Retina (tissue), 1 donor: Measurements from ENCODE around the gene MAU2.
"Not testable (repeated sequence)": the region's sequence is repeated elsewhere in the genome, so short reads cannot be mapped to it uniquely, and the experiment has no call there.

Source experiments
- DNase-seq: peaks from one replicate; pipeline ENCODE4 v3.0.0-alpha.2; 2016

Gene MAU2

DNA sequence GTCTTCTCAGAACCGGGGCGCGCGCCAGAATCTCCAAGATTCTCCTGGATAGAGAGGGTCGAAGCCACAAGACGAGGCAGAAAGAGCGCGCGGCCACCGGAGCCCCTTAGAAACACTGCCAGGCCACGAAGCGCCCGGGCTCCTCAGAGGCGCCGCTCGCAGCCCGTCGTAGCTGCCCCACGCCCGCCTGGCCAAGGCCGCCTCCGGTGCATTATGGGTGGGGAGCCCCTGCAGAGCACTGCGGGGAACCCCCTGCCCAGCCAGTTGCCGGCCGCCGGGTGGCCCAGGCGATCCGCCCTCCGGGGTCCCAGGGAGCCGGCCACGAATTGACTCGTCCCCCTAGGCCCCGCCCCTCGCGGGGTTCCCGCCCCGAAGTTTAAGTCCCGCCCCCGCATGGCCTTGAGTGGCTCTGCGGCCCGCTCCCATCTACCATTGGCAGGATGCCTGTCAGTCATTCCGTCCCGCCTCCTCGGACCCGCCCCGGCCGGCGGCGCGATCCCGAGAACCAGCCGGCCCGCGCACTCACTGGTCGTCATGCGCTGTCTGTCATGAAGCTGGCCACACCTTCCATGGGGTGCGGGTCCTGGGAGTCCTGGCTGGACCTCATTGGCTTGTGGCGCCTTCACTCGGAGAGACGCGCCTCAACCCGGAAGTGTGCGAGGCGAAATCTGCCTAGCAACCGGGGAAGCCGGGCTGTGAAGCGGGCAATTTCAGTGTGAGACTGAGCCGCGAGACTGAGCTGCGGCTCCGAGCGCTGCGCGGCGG, 64.7 kb downstream of the MAU2 start:
- peak; percentile 99 for DNase-seq

DNA sequence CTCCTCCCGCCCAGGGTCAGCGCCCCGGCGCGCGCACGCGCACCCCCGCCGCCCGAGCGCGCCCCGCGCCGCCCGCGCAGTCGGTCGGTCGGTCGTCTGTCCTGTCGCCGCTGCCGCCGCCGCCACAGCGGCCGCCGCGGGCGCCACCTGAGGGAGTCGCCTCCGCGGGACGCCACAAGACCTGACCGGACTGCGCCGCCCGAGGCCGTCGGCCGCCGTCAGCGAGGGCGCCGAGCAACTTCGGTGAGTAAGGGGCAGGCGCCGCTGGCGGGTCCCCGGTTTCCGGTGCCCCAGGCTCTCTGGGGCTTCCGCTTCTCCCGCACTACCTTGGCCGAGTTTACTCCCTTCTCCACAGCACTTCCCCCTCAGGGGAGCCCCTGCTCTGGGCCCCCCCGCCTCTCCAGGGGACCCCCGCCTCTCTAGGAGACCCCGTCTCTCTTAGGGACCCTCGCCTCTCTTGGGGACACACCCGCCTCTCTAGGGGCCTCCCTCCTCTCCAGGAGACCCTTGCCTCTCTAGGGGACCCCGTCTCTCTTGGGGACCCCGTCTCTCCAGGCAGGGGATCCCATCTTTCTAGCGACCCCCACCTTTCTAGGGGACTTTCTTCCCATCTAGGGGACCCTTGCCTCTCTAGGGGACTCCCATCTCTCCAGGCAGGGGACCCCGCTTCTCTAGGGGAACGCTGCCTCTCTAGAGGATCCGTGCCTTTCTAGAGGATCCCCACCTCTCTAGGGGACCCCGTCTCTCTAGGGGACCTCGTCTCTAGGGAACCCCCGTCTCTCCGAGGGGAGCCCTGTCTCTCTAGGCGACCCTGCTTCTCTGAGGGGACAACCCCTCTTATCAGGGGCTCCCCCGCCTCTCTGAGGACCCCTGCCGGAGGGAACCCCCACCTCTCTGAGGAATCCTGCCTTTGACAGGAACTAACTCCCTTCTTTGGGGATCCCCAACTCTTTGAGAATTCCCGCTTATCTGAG, 65.6 kb downstream of the MAU2 start:
- DNase-seq: peak; percentile 43

DNA sequence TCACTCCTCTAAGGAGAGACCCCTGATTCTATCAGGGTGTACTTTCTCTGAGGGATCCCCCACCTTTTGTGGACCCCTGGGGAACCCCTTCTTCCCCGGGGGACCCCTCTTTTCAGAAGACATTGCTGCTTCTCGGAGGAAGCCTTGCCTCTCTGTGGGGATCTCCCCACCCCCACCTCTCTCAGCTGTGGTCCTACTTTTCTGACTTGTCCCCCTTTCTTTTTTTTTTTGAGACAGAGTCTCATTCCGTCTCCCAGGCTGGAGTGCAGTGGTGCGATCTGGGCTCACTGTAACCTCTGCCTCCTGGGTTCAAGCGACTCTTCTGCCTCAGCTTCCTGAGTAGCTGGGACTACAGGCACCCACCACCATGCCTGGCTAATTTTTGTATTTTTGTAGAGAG, 66.5 kb downstream of the MAU2 start:
- no peak for DNase-seq

DNA sequence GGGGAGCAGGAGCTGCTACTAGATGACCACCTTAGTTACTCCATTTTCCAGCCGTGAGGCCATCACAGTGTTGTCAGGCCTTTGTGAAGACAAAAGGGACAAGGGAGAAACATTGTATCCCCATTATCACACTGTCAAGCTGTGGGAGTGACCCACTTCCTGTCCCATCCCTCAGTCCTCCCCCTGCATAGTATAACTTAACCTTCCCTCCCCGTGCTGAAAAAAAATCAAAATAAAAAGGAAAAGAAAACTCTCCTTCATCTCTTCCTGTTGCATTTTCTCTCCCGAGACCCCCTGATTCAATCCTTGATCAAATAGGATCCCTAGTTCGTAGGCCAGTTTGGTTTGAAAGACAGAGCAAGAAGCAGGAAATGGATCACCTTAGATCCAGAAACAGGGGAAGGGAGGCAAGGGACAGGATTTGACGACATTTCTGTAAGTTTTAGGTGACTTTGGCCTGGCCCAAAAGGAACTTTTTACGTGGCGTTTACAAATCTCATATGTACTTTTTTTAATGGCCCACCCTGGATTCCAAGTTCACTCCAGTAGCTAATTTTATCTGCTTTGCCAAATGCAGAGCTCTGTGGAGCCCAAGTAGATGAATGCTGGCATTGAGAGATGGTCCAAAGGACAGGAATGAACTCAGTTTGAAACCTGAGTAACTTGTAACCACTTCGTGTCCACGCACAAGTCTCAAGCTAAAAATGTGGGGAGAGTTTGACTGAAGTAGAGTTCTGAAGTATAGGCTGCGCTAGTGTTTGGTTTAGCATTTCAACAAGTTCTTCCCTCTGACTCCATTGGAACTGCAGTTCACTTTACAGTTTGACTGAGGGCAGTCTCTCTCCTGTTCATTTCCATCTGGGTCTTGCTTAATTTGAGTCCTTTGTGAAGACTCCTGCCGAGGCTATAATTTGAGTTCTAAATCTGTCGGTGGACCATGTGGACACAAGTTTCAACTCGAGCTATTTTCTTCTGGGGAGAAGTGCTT, 68.2 kb downstream of the MAU2 start:
- no peak for DNase-seq

DNA sequence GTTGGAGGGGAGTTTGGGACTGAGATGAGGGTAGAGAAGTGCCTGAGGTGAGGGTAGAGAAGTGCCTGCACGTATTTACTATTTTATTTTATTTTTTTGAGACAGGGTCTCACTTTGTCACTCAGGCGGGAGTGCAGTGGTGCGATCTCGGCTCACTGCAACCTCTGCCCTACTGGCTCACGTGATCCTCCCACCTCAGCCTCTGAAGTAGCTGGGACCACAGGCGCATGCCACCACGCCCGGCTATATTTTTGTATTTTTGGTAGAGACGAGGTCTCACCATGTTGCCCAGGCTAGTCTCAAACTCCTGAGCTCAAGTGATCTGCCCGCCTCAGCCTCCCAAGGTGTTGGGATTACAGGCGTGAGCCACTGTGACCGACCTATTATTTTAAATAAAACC, 69.1 kb downstream of the MAU2 start:
- not testable (repeated sequence) for DNase-seq

DNA sequence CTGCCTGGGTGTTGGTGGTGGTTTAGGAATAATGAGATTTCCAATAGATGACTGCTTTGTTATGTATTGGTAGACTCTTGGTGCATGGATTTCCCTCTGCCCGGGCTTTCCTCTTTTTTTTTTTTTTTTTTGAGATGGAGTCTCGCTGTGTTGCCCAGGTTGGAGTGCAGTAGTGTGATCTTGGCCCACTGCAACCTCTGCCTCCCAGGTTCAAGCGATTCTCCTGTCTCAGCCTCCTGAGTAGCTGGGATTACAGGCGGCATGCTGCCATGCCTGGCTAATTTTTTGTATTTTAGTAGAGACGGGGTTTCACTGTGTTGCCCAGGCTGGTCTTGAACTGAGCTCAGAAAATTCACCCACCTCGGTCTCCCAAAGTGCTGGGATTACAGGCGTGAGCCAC, 73.7 kb downstream of the MAU2 start:
- not testable (repeated sequence) for DNase-seq

DNA sequence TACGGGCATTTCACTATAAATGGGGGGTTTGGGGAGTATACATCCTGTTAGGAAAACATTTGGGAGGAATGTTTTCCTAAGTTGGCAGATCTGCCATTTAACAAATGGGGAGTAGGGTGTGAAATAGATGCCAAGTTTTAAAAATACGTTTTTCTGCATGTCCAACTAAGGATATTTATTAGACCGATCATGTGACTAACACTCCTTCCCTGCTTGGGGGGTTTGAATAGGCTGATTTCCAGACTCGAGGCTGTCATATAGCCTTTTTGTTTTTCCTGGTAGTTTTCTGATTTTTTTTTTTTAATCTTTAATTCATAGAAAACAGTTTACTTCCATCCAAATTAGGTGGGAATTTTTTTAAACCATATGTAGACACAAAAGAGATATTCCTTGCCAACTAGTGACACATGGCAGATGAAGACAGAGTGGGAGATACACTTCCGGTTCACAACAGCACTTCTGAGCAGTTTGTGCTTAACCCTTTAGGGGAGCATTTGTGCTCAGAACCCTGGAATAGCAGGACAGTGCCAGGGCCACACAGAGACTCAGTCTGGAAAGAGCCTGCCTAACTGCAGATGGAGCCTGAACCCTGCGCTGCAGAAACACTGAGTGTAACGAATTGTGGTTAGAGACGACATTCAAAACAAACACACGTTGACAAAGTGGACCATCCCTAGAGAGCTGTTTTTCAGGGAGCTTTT, 79.3 kb downstream of the MAU2 start:
- DNase-seq: no peak

DNA sequence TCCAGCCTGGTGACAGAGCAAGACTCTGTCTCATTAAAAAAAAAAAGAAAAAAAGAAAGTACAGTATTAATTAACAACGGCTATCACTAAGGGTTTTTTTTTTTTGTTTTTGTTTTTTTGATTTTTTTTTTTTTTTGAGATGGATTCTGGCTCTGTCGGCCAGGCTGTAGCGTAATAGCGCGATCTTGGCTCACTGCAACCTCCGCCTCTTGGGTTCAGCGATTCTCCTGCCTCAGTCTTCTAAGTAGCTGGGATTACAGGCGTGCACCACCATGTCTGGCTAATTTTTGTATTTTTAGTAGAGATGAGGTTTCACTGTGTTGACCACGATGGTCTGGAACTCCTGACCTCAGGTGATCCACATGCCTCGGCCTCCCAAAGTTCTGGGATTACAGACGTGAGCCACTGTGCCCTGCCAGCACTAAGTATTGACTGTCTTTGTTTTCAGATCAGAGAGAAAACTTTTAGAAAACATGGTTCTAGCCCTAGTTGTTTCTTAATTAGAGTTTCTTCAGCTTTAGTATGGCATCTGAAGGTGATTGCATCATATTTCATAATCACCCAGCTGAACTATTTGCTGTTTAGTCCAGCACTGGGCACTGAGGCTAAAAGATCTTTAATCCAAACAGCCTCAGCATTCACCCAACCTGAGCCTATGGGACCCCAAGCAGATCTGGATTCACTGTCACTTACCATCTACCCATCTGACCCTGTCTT, 82.2 kb downstream of the MAU2 start:
- DNase-seq: no peak

DNA sequence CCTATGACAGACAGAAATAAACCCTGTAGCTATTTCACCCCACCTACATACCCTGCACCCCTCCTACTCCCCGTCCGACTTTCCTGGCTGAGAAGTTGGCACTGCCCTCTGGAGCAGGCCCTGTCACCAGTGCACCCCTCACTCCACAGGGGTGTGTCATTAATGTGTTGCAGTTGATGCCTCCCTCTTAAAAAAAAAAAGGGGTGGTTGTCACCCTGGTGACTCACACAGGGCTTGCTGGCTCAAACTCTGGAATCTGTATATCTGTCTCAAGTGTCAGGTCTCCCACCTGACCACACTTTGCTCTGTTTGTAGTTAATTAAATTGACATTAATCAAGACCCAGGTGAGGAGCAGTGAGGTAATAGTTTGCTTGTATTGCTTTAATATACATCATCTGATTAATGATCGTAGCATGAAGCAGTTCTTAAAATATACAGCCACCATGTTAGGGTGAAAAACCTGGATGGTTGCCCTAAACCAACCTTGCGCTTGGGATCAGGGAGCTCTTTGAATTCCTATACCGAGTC, 82.8 kb downstream of the MAU2 start:
- no peak for DNase-seq

DNA sequence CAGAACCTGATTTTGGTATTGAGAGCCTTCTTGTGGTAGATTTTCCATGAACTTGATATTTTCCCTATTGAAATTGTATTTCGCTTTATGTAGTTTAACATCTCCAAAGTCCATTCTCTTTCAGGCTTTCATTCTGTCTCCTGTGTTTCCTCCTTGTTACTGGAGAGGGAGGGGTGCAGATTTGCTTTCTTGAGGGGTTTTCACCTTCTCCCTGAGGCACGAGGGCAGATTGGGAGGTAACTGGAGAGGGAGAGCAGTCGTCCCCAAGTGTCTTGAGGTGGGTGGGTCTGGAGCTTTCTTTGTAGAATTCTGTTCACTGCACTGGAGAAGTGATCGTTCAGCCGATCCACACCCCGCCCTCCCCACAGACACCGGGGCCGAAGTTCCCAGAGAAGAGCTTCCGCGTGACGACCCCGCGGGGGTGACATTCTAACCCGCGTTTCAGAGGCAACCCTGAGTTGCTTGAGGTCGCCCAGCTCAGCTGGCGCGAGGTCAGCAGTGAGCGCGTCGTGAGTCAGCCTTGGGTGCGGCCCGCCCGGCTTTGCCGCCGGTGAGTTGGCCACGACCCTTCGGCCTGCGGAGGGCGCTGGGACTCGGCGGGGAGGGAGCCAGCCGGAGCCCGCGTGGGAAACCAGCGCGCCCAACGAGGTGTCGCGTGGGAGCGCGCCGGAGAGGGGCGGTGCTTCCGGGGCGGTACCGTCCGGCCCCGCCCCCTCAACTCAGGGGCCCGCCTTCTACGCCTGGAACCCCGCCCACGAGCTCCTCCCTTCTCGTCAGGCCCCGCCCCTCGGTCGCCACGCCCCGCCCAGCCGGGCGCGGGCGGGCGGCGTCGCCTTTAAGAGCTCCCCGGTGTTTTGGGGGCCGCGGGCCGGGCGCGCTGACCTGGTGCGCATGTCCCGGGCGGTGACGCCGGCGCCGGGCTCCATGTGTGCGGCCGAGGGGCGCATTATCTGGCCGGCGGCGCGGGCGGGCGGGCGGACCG, 84.5 kb downstream of the MAU2 start, which contains the start of gene GATAD2A:
Gene GATAD2A, plus strand, starts transcription at position 797 of the 982 bp plus-strand sequence. CDS start 59,671 bp downstream, outside the sequence.
- DNase-seq: peak; percentile 96

DNA sequence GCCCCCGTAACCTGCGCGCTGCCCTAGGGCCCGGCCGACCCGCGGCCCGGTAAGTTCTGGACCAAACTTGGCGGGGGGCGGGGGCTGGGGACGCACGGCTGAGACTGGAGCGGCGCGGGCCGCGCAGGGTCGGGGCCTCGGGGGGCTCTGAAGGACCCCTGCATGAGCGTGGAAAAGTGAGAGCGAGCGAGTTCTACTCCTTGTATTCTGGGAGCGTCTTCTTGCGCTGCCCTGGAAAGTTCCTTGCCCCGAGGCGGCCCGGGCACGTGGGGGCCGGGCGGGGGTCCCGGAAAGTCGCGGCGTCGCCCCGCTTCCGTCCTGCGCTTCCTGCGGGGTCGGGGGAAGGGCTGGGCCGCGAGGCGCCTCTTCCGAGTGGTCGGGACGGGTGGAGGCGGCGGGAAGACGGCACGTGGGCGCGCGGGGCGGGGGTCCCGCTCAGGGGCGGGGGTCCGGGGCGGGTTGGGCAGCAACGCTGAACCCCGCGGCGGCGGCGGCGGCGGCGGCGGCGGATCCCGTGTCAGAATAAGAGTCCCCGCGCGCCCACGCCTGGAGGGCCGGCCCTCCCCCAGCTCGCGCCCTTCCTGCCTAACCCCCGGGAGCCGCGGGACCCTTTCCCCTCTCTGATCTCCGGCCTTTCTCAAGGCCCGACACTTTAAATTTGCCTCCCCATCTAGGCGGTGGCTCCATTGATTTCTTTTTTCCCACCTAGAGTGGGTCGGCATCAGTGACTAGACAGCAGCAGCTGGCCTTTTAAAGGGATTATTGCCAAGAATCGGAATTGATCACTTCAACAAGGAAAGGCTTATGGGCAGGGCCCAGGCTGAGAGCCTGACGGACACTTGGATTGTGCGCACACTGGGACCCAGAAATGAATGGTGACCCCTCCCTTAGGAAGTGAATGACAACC, 85.6 kb downstream of the MAU2 start:
- DNase-seq: peak; percentile 84

DNA sequence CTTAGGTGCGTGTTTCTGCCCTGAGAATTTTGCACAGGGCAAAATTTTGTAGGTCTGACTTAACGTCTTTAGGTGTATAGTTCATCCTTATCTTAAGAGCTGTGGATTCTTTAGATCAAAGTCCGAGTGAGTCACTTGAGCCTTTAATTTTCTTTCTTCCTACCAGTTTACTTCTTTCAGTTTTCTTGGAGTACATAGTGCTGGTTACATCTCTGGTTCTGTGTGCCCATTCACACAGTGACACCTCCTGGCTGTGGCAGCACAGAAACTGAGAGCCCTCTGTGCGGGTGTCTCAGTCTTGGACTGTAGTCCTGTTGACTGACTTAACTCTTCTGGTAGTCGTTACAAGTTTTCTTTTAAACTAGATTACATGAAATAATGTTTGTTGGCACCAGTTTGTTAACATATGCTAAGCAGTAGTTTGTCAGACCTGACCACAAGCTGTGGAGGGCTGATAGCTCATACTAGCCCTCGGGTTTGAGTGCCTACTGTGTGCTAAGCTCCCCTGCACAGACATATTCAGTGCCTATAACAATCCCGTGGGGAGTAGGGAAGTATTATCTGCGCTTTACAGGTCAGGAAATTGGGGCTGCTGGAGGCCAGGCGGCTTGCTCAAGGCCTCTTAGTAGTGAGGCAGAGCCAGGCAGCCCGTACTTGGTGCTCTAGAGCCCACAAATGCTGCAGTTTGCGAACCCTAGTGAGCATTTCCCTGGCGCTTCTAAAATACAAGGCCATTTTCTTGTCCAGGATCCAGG, 86.4 kb downstream of the MAU2 start:
- no peak for DNase-seq

DNA sequence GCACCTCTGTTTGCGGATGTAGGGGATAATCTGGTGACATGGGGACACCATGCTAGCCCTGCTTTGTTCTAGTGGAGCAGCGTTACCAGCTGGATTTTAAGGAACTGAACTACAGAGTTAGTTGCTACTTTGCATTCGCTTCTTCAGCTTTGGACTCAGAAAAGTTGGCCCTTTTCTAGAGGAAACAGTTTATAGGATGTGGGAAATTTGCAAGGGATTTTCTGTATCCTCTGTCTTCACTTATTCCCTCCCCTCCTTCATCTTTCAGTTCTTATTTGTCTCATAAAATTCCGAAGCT, 87.0 kb downstream of the MAU2 start:
- no peak for DNase-seq
